H9 (cell line): ENCODE data around the gene CCND2. TPM values are rescaled to one million over a fixed set of nuclear protein-coding genes. Genes with fewer than 3 reads are reported as not detected.
A peak's percentile ranks its signal among the peaks of the same experiment; 100 is the strongest.

Source experiments
- DNase-seq: peaks from one replicate; pipeline ENCODE4 v3.0.0-alpha.2; 2017
- H2AFZ ChIP-seq: one replicate; pipeline ENCODE4 v1.6.1; 2013; ENCODE audit warnings: mild to moderate bottlenecking, low read length, control low read depth, moderate library complexity
- H2AK5ac ChIP-seq: 2 replicates; pipeline ENCODE4 v1.6.1; 2013; ENCODE audit warnings: low read length, control low read depth, mixed read lengths; ENCODE audit not compliant: insufficient read length
- H2BK120ac ChIP-seq: one replicate; pipeline ENCODE4 v1.6.1; 2013; ENCODE audit warnings: low read depth, mild to moderate bottlenecking, low read length, control low read depth, inconsistent platforms; ENCODE audit not compliant: poor library complexity, severe bottlenecking
- H2BK12ac ChIP-seq: 2 replicates; pipeline ENCODE4 v1.6.1; 2013; ENCODE audit warnings: low read length, control low read depth, mixed read lengths, low read depth; ENCODE audit not compliant: insufficient read length
- H2BK15ac ChIP-seq: 2 replicates; pipeline ENCODE4 v1.6.1; 2013; ENCODE audit warnings: low read depth, low read length, control low read depth
- H2BK20ac ChIP-seq: one replicate; pipeline ENCODE4 v1.6.1; 2013; ENCODE audit warnings: low read depth, mild to moderate bottlenecking, low read length, control low read depth, inconsistent platforms; ENCODE audit not compliant: poor library complexity, severe bottlenecking
- H2BK5ac ChIP-seq: 2 replicates; pipeline ENCODE4 v1.6.1; 2013; ENCODE audit warnings: low read length, control low read depth, mixed read lengths; ENCODE audit not compliant: insufficient read length
- H3K14ac ChIP-seq: 2 replicates; pipeline ENCODE4 v1.6.1; 2013; ENCODE audit warnings: low read length, control low read depth; ENCODE audit not compliant: insufficient read depth
- H3K18ac ChIP-seq: 2 replicates; pipeline ENCODE4 v1.6.1; 2013; ENCODE audit warnings: low read depth, mild to moderate bottlenecking, mixed read lengths, low read length, control low read depth; ENCODE audit not compliant: insufficient read length
- H3K23ac ChIP-seq: 2 replicates; pipeline ENCODE4 v1.6.1; 2013; ENCODE audit warnings: low read length, control low read depth, mixed read lengths, low read depth; ENCODE audit not compliant: insufficient read length
- H3K23me2 ChIP-seq: 2 replicates; pipeline ENCODE4 v1.6.1; 2013; ENCODE audit warnings: low read depth, mild to moderate bottlenecking, mixed read lengths, low read length, control low read depth; ENCODE audit not compliant: insufficient read length, poor library complexity, severe bottlenecking
- H3K27ac ChIP-seq: 2 replicates; pipeline ENCODE4 v1.5.1; 2013; ENCODE audit warnings: low read length, control low read depth, mixed read lengths, low read depth; ENCODE audit not compliant: insufficient read length
- H3K27me3 ChIP-seq: 2 replicates; pipeline ENCODE4 v1.6.1; 2013; ENCODE audit warnings: low read length, control low read depth, inconsistent platforms; ENCODE audit not compliant: insufficient read depth
- H3K4ac ChIP-seq: 2 replicates; pipeline ENCODE4 v1.6.1; 2013; ENCODE audit warnings: low read depth, mild to moderate bottlenecking, control low read depth, inconsistent platforms, low read length, moderate library complexity
- H3K4me1 ChIP-seq: 2 replicates; pipeline ENCODE4 v1.6.1; 2013; ENCODE audit warnings: low read length, control low read depth, inconsistent platforms; ENCODE audit not compliant: insufficient read depth
- H3K4me2 ChIP-seq: 2 replicates; pipeline ENCODE4 v1.6.1; 2013; ENCODE audit warnings: low read length, control low read depth, mixed read lengths; ENCODE audit not compliant: insufficient read length, insufficient read depth
- H3K56ac ChIP-seq: 2 replicates; pipeline ENCODE4 v1.6.1; 2013; ENCODE audit warnings: low read depth, mild to moderate bottlenecking, mixed read lengths, low read length, control low read depth; ENCODE audit not compliant: insufficient read length
- H3K79me1 ChIP-seq: 2 replicates; pipeline ENCODE4 v1.6.1; 2013; ENCODE audit warnings: low read depth, mild to moderate bottlenecking, moderate library complexity, low read length, control low read depth, inconsistent platforms; ENCODE audit not compliant: insufficient read depth, poor library complexity, severe bottlenecking
- H3K79me2 ChIP-seq: 2 replicates; pipeline ENCODE4 v1.6.1; 2013; ENCODE audit warnings: low read length, control low read depth, inconsistent platforms; ENCODE audit not compliant: insufficient read depth
- H3K9ac ChIP-seq: 2 replicates; pipeline ENCODE4 v1.6.1; 2013; ENCODE audit warnings: low read length, control low read depth, mixed read lengths; ENCODE audit not compliant: insufficient read length; ENCODE audit errors: extremely low read depth
- H3K9me3 ChIP-seq: one replicate; pipeline ENCODE4 v1.6.1; 2013; ENCODE audit warnings: low read depth, low read length, inconsistent platforms; ENCODE audit not compliant: control insufficient read depth
- H3T11ph ChIP-seq: one replicate; pipeline ENCODE4 v1.6.1; 2013; ENCODE audit warnings: mild to moderate bottlenecking, low read length, control low read depth, inconsistent platforms
- H4K20me1 ChIP-seq: one replicate; pipeline ENCODE4 v1.6.1; 2013; ENCODE audit not compliant: control insufficient read depth, insufficient read length, insufficient read depth
- H4K5ac ChIP-seq: 2 replicates; pipeline ENCODE4 v1.6.1; 2013; ENCODE audit warnings: low read depth, mild to moderate bottlenecking, mixed read lengths, low read length, control low read depth; ENCODE audit not compliant: insufficient read length
- H4K8ac ChIP-seq: replicated peaks from 2 replicates; pipeline ENCODE4 v1.6.1; 2013; ENCODE audit warnings: low read length, control low read depth, mixed read lengths, low read depth; ENCODE audit not compliant: insufficient read length
- H4K91ac ChIP-seq: 2 replicates; pipeline ENCODE4 v1.6.1; 2013; ENCODE audit warnings: low read depth, mild to moderate bottlenecking, moderate library complexity, mixed read lengths, low read length, control low read depth; ENCODE audit not compliant: insufficient read length
- H3K27ac Mint-ChIP-seq, 3 experiments: 2 replicates in 2 of 3; 3 replicates in 1 of 3; pipeline ENCODE4 v1.8.0; 2020 to 2021; ENCODE audit warnings: mixed read lengths in 3 of 3, mild to moderate bottlenecking in 1 of 3, moderate library complexity in 1 of 3
- H3K27me3 Mint-ChIP-seq: 2 replicates; pipeline ENCODE4 v1.8.0; 2021; ENCODE audit warnings: low read depth, mild to moderate bottlenecking, moderate library complexity, mixed read lengths
- H3K36me3 Mint-ChIP-seq, 3 experiments: 2 replicates in 2 of 3; 3 replicates in 1 of 3; pipeline ENCODE4 v1.8.0; 2020 to 2021; ENCODE audit warnings: low read depth in 3 of 3, mixed read lengths in 3 of 3; ENCODE audit not compliant: insufficient read depth in 1 of 3
- H3K4me1 Mint-ChIP-seq, 2 experiments: 2 replicates each; pipeline ENCODE4 v1.8.0; 2020; ENCODE audit warnings: mixed read lengths in 2 of 2
- H3K4me3 Mint-ChIP-seq, 2 experiments: 2 replicates in 1 of 2; 3 replicates in 1 of 2; pipeline ENCODE4 v1.8.0; 2020 to 2021; ENCODE audit warnings: mild to moderate bottlenecking in 2 of 2, mixed read lengths in 2 of 2, moderate library complexity in 1 of 2
- H3K9me3 Mint-ChIP-seq, 2 experiments: 2 replicates in 1 of 2; 3 replicates in 1 of 2; pipeline ENCODE4 v1.8.0; 2020; ENCODE audit warnings: mild to moderate bottlenecking in 2 of 2, mixed read lengths in 2 of 2, moderate library complexity in 1 of 2
- CTCF ChIP-seq: fragments of 200-600 bp; sonication (generic); conservative IDR thresholded peaks from 3 replicates; pipeline ENCODE4 v1.8.0; 2021; ENCODE audit warnings: antibody characterized with exemption, mild to moderate bottlenecking
- WGBS: extraction: QIAGEN DNeasy Blood & Tissue Kit; methylation state at CpG from one replicate; pipeline ENCODE4 v1.1.7; 2013; ENCODE audit warnings: missing lambda C conversion rate, low lambda C conversion rate, mixed read lengths; ENCODE audit not compliant: insufficient read length; ENCODE audit errors: extremely low coverage; 5-methylcytosine and 5-hydroxymethylcytosine counted together
- total RNA-seq: library from RNA; stranded (reverse); gene quantifications from 2 replicates; pipeline ENCODE4 v1.2.1, GENCODE V29; 2021

The CCND2 gene
- total RNA-seq, 1 experiment from 2014 or later: 104 TPM

- H3K27ac Mint-ChIP-seq: peak overlapping the region in 2 of 3 experiments; percentile 46 to 89; a peak in 3 of 7 replicates
- Histone ChIP-seq H3K4ac (no peak overlapping the region), H3K23me2 (no peaks in the 10 kb centered on the region), H2BK12ac (no peak overlapping the region), H3K27me3 (no peaks in the 10 kb centered on the region), H4K91ac (no peak overlapping the region), H3K9ac (no peak overlapping the region), H3K23ac (no peak overlapping the region), H3T11ph (no peak overlapping the region), H2AFZ (no peak overlapping the region), H3K4me2 (no peak overlapping the region), H3K18ac (no peak overlapping the region), H2BK15ac (no peak overlapping the region), H4K8ac (no peak overlapping the region), H2BK5ac (no peak overlapping the region), H3K9me3 (no peaks in the 10 kb centered on the region), H3K27ac (no peak overlapping the region), H3K56ac (no peak overlapping the region), H3K79me2 (peaks cover 11% of the 10 kb centered on the region), H4K20me1 (no peaks in the 10 kb centered on the region), H4K5ac (no peak overlapping the region), H3K79me1 (peaks cover 6% of the 10 kb centered on the region), H3K14ac (no peak overlapping the region; the same call in 1 of the 2 replicates), H3K4me1 (no peaks in the 10 kb centered on the region), H2AK5ac (no peak overlapping the region), H2BK20ac (no peak overlapping the region), H2BK120ac (no peak overlapping the region)
- no peak overlapping the region for H3K4me3 Mint-ChIP-seq
- H3K27me3 Mint-ChIP-seq: no peaks in the 10 kb centered on the region
- no peak for TF ChIP-seq CTCF
- H3K4me1 Mint-ChIP-seq: peaks cover 18 to 20% of the 10 kb centered on the region in 2 experiments
- DNase-seq: no peak
- no CpG with 5 or more reads among the region's 14 CpGs for WGBS
- H3K36me3 Mint-ChIP-seq: peaks cover 77 to 90% (median 79%) of the 10 kb centered on the region in 3 experiments
- no peaks in the 10 kb centered on the region for H3K9me3 Mint-ChIP-seq
Observed at GRCh38 chr12:4293299-4293965, 19.9 kb downstream of the CCND2 start.
